MCF 10A (cell line): ENCODE measurements around the gene NHSL2. TPM values are rescaled to one million over a fixed set of nuclear protein-coding genes. Genes with fewer than 3 reads are reported as not detected.

Source experiments
- BruUV-seq: library from RNA; stranded (reverse); fragments of 400-500 nt; replicated peaks from 2 replicates; lab custom pipeline; 2021; lab: Mats Ljungman, UMichigan
- CTCF ChIA-PET: fragments of 300-600 bp; sonication (Branson Sonifier 250); formaldehyde crosslinking; extraction: SDS; loops from one replicate; lab custom pipeline; 2021; ENCODE audit warnings: antibody characterized with exemption, inconsistent platforms; lab: Yijun Ruan, JAX
- POLR2A ChIA-PET: fragments of 300-600, 350-650 bp; sonication (Branson Sonifier 250); formaldehyde crosslinking; extraction: SDS; loops from one replicate; lab custom pipeline; 2020; ENCODE audit warnings: antibody characterized with exemption, inconsistent platforms; lab: Yijun Ruan, JAX
- DNase-seq: peaks from one replicate; pipeline ENCODE4 v3.0.0-alpha.2; 2018; ENCODE audit not compliant: unreplicated experiment
- H3K27ac Mint-ChIP-seq: one replicate; pipeline ENCODE4 v1.8.0; 2022; ENCODE audit warnings: mild to moderate bottlenecking, low read depth, mixed read lengths; ENCODE audit not compliant: unreplicated experiment
- H3K27me3 Mint-ChIP-seq: one replicate; pipeline ENCODE4 v1.8.0; 2022; ENCODE audit warnings: mixed read lengths; ENCODE audit not compliant: insufficient read depth, unreplicated experiment
- H3K36me3 Mint-ChIP-seq: one replicate; pipeline ENCODE4 v1.8.0; 2022; ENCODE audit warnings: mild to moderate bottlenecking, moderate library complexity, mixed read lengths; ENCODE audit not compliant: insufficient read depth, unreplicated experiment
- H3K4me1 Mint-ChIP-seq: one replicate; pipeline ENCODE4 v1.8.0; 2022; ENCODE audit warnings: mixed read lengths; ENCODE audit not compliant: insufficient read depth, unreplicated experiment
- H3K4me3 Mint-ChIP-seq: one replicate; pipeline ENCODE4 v1.8.0; 2022; ENCODE audit warnings: mild to moderate bottlenecking, moderate library complexity, mixed read lengths; ENCODE audit not compliant: unreplicated experiment
- H3K9me3 Mint-ChIP-seq: one replicate; pipeline ENCODE4 v1.8.0; 2022; ENCODE audit warnings: mixed read lengths; ENCODE audit not compliant: unreplicated experiment
- CTCF ChIP-seq: fragments of 200-600 bp; IDR thresholded peaks from one replicate; pipeline ENCODE4 v1.8.0; 2022; ENCODE audit warnings: antibody characterized with exemption, mild to moderate bottlenecking; ENCODE audit not compliant: unreplicated experiment
- intact Hi-C: fragments of 100-400 bp; cut with micrococcal nuclease; formaldehyde crosslinking; loops from 2 replicates; pipeline ENCODE4 v1.14.1; 2022
- total RNA-seq: library from RNA; stranded (reverse); gene quantifications from 2 replicates; pipeline ENCODE4 v1.2.3, GENCODE V29; 2022

Gene NHSL2
- total RNA-seq, 1 experiment from 2014 or later, result not detected

- H3K4me1 Mint-ChIP-seq, result peaks cover 10% of the 10 kb centered on the region
- no peak for TF ChIP-seq CTCF
- ChIA-PET CTCF (interaction anchor here (0.6 kb wide), 1 partner anchor 125 kb away, joined by 3 read pairs; no protein-coding TSS in a partner anchor), POLR2A (no interaction called here)
- no peak overlapping the region for H3K4me3 Mint-ChIP-seq
- intact Hi-C loops, result no loop called here
- H3K9me3 Mint-ChIP-seq, result no peaks in the 10 kb centered on the region
- no peaks in the 10 kb centered on the region for H3K36me3 Mint-ChIP-seq
- no TSS peak for BruUV-seq
- H3K27ac Mint-ChIP-seq, result no peak overlapping the region
- no peak for DNase-seq
- H3K27me3 Mint-ChIP-seq, result peaks cover 68% of the 10 kb centered on the region
Observed at GRCh38 chrX:72122621-72123337, 212.1 kb downstream of the NHSL2 start.

GRCh38 chrX:72123471-72124185 is 213.0 kb downstream of the NHSL2 start:
- Mint-ChIP-seq H3K36me3 (no peaks in the 10 kb centered on the region), H3K9me3 (no peaks in the 10 kb centered on the region), H3K4me1 (peaks cover 10% of the 10 kb centered on the region), H3K4me3 (no peak overlapping the region), H3K27me3 (peaks cover 68% of the 10 kb centered on the region), H3K27ac (no peak overlapping the region)
- ChIA-PET POLR2A (no interaction called here), CTCF (interaction anchor here (0.5 to 5.4 kb wide), 6 partner anchors 56 to 575 kb away, joined by 3 to 49 read pairs (median 5); no protein-coding TSS in a partner anchor)
- no peak for TF ChIP-seq CTCF
- BruUV-seq, result no TSS peak
- no peak for DNase-seq
- intact Hi-C loops, result no loop called here

GRCh38 chrX:72124540-72125201 is 214.0 kb downstream of the NHSL2 start:
- Mint-ChIP-seq H3K36me3 (no peaks in the 10 kb centered on the region), H3K4me1 (peaks cover 10% of the 10 kb centered on the region), H3K9me3 (no peaks in the 10 kb centered on the region), H3K4me3 (no peak overlapping the region), H3K27me3 (peaks cover 70% of the 10 kb centered on the region), H3K27ac (no peak overlapping the region)
- TF ChIP-seq CTCF, result no peak
- DNase-seq, result no peak
- intact Hi-C loops, result no loop called here
- no TSS peak for BruUV-seq
- POLR2A ChIA-PET, result no interaction called here
- CTCF ChIA-PET, result interaction anchor here (0.7 to 5.4 kb wide), 6 partner anchors 58 to 171 kb away, joined by 3 to 49 read pairs (median 5); no protein-coding TSS in a partner anchor
